HG02759 (cell line): Measurements from ENCODE around the gene ZNF652.
A peak's percentile ranks its signal among the peaks of the same experiment; 100 is the strongest.
"Not testable (repeated sequence)": the region's sequence is repeated elsewhere in the genome, so short reads cannot be mapped to it uniquely, and the experiment has no call there.

ENCODE experiments used
- ATAC-seq: cut with Tn5 transposase; IDR thresholded peaks from one replicate; pipeline ENCODE4 v1.9.1; 2021; ENCODE audit warnings: mild to moderate bottlenecking, moderate library complexity; ENCODE audit not compliant: unreplicated experiment

ZNF652 gene

DNA sequence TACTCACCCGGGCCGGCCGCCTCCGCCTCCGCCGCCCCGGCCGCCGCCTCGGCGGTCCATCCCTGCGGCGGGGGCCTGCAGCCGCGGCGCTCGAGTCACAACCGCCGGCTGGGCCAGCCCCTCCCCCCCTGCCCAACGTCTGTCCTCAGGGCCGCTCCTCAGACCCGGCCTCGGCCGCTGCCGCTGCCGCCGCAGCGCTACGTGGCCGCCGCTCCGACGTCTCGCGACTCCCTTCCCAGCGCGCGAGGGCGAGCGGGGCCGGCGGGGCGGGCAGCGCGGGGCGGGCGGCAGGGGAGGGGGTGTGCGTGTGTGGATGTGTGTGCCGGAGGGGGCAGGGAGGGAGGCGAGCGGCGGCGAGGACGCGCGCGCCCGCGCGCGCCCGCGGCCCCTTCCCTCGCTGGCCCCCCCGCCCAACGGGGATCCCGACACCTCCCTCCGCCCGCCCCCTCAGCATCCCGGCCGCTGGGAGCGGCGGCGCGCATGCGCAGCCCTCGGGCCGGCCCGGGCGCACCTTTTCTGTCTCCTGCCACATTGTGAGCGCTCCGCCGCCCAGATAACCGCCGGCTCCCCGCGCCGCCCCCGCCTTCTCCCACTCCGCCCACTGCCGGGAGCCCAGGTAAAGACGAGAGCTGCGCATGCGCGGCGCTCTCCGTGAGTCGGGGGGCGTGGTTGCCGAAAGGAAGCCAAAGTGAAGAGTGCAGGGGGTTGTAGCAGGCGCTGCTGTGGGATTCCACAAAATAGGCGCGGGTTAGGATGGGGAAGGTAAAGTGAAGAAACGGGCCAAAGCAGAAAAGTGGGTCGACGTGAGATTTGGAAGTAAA lies at the start of gene ZNF652:
Gene ZNF652, minus strand, starts transcription at position 349 of the 821 bp plus-strand sequence. CDS start 44,525 bp downstream, outside the sequence.
- peak; percentile 72 for ATAC-seq

DNA sequence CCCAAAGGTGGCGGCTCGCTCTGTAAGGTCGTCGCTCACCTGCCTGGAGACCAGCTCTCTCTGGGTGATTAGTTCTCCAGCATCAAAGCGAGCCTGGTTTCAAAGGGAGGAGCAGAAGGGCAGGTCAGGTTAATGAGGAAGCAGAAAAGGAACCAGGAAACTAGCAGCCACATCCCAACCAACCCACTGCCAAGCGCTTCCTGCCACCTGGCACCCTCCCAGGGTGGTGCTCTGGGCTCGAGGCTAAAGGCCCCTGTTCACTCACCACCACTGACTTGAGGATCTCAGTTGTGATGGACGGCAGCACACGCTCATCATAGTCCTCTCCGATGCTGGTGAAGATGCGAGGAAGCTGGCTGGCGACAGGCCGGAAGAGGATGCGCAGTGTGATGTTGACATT lies 47.0 kb upstream of the ZNF652 start:
- ATAC-seq: no peak

DNA sequence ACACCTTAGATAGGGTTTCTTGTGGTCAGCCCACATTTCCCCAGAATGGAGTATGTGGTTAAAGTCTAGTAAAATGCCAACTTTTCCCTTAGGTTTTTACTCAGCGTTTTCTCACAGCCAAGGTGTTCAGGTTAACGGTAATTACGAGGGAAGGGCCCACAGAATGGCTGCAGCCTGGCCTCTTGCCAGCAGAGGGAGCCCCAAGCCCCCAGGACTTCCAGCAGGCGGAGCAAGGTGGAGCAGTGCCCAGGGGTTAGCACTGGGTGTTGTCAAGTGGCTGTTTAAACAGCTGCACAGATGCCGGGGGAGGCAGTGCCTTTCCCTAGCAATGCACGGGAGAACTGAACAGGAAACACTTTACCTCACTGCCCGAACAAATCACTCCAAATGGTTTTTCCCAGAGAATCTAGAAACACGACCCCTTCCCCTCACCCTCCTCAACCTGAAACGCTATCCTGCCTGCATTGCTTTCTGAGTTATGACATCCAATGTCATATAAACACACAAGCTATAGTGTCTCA lies 46.0 kb upstream of the ZNF652 start:
- peak; percentile 71 for ATAC-seq

DNA sequence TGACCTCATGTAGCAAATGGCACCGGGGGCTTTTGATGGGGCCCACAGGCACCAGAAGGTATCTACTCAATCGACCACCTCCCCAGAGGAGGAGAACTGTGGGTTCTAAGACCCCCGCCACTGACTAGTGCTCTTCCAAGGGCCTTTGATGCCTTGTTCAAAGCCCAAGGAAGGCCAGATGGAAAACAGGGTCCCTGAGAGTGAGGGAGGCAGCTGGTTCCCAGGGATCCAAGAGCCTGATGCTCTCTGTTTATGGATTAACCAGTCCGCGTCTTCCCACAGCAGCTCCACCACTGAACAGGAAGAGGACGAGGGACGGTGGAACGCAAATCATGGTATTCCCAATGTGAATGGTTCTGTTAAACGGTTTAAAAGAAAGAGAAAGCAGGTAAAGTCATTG lies 45.0 kb upstream of the ZNF652 start:
- no peak for ATAC-seq

DNA sequence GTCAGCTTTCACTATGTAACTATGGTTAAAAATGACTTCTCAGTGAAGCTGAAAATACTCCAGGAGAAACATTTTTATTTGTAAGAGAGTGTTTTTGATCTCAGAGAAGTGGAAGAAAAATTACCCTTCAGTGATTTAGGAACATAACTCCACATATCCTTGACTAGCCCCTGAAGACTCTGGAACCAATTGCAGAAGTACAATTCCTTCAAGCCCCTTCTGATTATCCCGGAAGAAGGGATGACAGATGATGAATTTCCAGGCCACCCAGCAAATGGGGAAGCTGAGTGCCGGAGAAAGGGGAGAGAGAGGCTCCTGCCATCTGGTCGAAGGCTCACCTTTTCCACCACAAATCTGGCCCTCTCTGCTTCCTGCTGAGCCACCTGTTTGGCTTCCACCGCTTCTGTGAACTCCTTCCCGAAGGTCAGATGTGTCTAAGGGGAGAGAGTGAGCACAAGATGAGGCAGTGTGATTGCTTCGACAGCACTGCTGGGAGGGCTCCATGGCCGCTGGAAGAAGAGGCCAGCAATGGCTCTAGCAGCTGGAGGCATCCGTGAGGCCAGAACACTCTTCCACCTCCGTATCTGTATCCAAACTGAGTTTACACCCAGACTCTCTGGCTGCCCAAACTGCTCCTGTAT lies 44.5 kb upstream of the ZNF652 start:
- no peak for ATAC-seq

DNA sequence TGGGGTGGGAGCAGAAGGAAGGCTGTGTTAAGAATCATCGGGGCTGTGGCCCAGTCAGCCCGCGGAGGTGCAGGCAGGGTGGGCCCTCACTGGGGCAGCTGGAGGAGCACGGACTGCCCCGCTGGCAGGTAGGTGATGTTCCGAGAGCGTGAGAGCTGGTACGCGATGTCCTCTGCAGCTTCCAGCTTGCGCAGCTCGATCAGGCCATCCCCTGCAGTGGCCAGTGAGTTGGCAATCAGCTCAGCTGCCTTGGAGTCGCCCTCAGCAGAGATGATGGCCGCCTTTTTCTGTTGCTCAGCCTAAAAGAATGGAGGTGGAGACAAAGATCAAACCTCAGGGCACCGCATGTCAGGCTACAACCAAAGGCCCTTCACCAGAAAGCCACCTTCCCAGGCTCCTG lies 42.9 kb upstream of the ZNF652 start:
- ATAC-seq: no peak

DNA sequence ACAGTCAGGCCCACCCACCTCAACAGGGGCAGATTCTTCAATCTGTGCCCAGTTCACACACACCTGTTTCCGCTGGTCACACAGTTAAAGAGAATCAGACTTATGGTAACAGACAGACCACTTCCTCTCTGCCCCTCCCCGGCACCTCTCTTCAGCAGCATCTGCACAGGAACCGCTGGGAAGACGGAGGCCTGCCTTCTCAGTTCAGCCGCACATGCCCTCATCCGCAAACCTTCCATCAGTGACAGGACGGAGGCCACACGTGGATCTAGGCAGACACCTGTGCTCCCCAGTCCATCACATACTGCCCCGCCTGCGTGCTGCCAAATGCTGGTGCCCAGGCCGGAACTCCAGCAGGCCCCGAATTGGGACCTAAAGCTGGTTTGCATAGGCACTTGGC lies 42.3 kb upstream of the ZNF652 start:
- no peak for ATAC-seq

DNA sequence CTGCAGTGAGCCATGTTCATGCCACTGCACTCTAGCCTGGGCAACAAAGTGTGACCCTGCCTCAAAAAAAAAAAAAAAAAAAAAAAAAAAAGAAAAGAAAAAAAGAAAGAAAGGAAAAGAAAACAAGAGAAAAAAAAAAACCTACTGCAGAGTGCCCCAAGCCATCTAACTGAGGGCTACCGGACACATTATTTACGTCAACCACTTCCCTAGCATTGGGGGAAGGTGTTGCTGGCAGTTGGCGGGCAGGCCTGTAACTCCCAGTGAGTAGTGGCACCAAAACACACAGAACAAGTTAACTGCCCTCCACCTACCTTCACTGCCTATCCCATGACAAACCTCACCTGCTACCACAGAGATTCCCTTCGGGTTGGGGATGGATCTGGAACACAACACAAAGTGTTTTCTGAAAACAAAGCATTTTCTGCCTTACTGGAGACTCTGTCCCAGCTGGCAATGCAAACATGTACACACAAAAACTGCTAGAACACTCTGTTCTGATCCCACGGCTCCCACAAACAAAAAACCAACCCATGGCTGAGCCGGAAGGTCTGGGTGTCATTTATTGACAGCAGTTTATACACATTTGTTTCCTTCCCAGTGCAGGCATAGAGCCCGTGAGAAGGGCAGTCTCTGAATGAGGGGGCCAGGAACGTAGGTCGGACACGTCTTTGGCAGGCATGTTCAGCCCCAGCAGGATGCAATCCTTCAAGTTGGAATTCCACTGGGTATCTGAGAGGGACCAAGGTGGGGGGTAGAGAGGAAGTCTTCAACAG lies 41.7 kb upstream of the ZNF652 start:
- no peak for ATAC-seq

DNA sequence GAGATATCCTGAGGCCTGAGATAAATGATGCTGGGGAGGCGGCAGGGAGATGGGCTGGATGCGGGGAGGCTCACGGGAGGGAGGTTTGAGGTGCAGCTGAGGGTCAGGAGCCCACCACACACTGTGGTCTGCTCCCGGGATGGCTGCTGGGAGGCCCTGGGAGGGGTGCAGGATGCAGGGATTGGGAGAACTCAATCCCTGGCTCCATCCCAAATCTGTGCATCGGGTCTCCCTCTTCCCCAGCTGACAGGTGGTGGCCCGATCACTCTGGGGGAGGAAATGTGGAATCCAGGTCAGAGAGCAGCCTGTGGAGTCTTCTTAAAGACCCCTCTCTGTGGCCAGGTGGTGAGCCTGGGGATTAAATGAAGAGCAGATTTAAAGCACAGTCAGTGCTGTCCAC lies 40.7 kb upstream of the ZNF652 start:
- no peak for ATAC-seq

DNA sequence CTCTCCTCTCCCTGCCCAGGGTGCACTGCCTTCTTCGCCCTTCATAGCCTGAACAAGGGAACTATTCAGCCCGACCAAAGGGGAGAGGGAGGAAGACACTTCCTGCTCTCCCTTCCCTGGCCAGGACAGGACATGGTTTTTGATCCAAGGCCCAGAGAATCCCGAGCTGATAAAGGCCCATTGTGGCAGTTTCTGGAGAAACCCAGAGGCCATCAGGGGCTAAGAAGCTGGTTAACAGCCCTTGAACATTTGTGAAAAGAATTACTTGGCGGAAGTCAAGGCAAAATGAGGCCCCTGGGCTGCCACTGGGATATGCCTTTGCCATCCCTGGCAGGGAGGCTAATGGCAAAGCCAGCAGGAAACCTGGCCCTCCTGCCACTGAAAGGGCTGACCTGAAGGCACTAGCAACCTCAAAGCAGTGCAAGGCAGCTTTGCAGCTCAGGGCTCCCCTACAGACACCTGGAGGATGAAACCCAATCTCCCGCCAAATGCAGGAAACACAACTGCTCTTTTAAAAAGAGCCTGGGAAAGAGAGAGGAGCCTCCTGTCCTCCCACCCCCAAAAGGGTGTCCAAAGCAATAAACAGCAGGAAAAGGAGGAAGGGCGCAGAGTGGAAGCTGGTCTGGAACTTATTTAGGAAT lies 40.0 kb upstream of the ZNF652 start:
- no peak for ATAC-seq

DNA sequence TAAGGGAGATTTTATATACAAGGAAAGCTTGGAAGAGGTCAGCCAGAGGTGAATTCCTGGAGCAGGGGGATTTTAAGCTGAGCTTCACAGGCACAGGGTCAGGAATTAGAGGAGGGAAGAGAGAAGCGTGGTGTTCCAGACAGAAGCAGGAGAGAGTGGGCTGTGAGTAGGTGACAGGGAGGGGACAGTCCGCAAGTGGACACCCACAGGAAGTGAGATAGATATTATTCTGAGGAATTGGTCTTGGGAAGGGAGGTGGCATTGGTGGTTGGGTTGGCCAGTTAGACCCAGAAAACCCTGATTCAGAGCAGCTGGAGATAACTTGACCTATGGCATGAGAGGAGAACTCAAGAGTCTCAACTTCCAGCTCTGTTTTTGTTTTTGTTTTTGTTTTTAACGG lies 37.9 kb upstream of the ZNF652 start:
- no peak for ATAC-seq

DNA sequence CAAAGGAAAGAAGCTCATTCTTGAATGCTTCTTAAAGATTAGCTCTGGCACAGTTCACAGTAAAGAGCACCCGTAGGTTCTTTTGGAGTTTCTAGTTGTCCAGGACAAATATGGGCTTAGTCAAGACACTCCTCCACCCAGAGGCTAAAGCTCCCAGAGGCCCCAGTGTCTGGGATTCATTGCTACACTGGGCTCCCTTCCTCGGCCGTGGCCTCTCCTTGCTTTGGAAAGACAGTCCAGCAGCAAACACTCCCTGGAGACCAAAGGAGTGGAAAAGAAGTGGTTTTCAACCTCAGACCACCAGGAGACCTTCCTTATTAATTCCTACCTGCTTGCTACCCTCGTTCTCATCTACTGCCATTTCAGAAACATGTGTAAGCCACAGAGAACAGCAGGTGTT lies 35.5 kb upstream of the ZNF652 start:
- ATAC-seq: no peak

DNA sequence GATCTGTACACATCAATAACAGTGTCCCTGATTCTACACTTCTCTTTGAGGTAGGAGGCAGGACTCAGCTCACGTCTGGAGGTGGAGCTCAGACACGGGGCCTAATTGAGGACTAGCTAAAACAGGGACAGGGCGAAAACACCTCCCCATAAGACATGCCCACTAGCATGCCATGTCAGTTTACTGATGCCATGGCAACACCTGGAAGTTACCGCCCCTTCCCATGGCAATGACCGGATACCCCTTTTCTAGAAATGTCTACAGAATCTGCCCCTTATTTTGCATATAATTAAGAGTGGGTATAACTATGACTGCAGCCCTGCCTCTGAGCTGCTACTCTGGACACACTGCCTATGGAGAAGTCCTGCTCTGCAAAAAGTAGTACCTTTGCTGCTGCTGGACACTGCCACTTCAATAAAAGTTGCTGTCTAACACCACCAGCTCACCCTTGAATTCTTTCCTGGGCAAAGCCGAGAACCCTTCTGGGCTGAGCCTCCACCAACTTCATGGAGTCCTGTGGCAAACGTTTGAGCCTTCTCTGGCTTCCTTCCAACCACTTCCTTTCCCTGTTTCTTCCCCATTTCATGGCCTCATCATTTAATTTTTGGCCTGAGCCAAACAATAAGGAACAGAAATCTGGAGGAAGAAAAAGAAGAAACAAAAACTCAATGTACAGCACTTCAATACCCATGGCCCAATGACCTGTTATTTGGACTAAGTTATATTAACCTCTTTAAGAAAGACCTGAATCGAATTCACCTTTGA lies 31.6 kb upstream of the ZNF652 start:
- no peak for ATAC-seq

DNA sequence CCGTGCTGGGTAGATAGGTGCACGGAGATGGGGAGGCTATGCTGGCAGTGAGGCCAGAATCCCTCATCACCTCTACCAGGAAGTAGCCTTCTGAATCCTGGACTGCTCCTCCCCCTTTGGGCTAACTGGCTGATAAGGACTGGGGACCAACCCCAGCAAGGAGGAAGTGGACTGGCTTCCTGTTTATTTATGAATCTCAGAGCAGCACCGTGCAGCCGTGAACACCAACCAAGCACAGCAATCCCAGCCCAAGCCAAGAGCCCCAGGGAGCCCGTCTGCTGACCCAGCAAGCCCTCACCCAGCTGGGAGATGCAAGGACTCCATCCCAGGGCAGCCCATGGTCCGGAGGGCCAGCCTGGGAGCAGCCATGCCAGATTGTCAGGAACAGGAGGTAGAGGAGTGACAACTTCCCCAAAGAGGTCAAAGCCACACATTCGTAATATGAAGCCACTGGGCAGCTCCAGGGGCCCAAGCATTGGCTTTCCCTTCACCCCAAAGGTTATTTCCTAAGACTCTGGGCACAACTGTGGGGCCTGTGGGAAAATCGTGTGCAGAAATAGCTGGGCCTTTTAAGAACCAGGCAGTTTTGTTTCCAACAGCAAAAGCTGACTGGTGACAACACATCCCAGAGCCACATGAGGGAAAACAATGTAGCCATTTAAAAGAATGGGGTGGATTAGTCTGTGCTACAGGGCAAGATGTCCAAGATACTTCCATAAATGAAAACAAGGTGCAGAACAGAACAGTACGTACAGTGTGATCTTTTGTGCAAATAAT lies 28.7 kb upstream of the ZNF652 start:
- ATAC-seq: peak; percentile 41

DNA sequence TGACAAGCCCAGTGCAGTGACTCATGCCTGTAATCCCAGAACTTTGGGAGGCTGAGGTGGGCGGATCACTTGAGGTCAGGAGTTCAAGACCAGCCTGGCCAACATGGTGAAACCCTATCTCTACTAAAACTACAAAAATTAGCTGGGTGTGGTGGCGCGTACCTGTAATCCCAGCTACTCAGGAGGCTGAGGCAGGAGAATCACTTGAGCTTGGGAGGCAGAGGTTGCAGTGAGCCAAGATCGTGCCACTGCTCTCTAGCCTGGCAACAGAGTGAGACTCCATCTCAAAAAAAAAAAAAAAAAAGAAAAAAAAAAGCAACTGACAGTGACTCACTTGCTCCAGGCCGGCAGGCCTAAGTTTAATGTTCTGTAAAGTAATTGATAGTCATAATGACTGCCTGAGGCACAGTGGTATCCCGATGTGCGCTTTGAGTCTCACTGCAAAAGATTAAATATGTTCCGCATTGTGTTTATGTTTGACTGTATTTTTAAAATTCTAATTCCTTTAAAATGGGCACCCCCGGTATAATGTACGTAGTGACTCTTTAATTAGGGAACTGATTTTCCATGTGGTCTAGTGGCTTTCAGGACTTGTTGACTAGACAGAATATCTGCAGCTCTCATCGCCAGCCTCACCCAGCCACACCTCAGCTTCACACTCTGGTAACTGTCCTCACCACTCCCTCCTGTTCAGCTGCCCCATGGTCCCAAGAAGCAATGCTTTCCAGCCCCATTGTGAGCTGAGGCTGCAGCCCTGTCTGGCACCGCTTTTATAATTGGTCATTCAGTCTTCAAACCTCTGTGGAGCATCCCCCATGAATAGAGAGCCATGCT lies 27.7 kb upstream of the ZNF652 start:
- not testable (repeated sequence) for ATAC-seq

DNA sequence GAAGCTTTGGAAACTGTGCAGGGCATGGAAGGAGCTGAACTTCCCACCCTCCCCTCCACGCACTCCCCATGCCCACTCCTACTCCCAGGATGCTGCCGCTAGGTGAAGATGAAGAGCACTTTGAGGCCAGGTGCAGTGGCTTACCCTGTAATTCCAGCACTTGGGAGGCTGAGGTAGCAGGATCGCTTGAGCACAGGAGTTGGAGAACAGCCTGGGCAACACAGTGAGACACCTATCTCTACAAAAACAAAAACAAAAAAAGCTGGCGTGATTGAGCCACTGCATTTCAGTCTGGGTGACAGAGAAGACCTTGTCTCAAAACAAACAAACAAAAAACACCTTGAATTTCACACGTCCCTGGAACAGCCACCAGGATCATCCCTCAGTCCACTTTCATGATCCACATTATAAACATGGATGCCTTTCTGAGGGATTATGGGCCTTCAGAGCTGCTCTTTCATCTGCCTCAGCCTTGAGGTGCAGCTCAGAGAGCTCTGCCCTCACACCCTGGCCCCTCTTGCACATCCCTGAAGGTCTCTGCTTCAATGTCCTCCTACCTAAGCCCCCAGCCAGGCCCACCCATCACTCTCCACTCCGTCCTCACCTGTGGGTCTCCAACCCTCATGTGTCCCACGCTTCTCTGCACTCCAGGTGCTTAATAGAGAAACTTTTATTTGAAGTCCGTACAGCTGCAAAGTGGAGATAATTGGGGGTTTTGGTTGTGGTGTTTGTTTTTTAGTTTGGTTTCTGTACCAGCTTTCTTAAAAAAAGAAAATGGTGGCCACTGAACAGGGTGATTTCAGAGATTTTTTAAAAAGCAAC lies 26.9 kb upstream of the ZNF652 start:
- ATAC-seq: no peak

DNA sequence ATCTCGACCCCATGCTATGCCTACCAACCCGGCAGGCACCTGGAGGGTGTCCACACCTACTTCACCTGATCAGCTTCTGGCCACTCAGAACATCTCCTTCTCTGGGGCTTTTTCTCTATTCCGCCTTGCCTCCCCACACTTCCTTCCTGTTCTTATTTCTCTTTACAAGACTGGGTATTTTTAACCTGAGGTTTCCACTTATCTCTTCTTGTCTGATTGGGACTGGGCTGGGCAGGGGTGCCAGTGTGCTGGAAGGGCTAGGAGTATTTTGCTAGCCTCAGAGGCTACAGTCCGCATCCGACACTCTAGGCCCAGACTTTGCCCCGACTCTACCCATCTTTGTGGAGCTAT lies 26.2 kb upstream of the ZNF652 start:
- peak; percentile 58 for ATAC-seq
